ENCODE data around the gene FGD2.

DNA sequence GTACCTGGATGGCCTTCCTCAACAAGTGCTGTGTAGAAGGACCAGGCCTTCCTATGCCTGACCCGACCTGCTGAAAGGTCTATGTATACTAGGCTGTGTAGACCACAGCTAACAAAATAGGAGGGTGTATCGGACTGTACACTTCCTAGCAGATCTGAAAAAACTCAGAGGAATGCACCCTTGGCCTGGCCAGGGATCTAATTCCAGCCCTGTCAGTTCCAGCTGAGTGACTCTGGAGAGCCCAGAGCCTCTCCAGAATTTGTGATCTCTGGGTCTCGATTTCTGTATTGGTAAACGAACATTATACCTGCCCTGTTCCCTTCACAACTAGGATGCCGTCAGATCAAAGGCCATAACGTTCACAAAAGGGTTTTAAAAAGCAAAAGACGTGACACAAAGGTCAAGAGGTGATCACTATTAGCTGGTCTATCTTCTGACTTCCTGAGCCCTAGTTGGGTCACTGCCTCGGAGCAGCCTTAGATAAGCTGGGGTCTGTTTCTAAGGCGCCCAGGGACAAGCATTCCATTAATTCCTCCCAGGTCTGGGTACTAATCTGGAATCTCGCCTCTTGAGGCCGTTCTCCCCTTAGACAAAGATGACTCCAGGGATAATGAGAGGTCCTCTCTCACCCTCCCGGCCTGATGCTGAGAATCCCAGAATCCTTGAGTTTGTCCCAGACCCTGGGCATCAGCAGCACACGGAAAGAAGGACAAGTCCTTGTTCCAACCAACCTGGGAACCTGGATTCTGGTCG, 33.4 kb upstream of the FGD2 start:
- TF ChIP-seq ZNF501 (tag by site-specific recombination; IDR thresholded peaks at IDR 0.05) = no peak
- TF ChIP-seq ZNF423 (tag by site-specific recombination; IDR thresholded peaks at IDR 0.05) = no peak
- TF ChIP-seq ZNF184 (tag by site-specific recombination; IDR thresholded peaks at IDR 0.05) = no peak
- TF ChIP-seq, protein P1, sequence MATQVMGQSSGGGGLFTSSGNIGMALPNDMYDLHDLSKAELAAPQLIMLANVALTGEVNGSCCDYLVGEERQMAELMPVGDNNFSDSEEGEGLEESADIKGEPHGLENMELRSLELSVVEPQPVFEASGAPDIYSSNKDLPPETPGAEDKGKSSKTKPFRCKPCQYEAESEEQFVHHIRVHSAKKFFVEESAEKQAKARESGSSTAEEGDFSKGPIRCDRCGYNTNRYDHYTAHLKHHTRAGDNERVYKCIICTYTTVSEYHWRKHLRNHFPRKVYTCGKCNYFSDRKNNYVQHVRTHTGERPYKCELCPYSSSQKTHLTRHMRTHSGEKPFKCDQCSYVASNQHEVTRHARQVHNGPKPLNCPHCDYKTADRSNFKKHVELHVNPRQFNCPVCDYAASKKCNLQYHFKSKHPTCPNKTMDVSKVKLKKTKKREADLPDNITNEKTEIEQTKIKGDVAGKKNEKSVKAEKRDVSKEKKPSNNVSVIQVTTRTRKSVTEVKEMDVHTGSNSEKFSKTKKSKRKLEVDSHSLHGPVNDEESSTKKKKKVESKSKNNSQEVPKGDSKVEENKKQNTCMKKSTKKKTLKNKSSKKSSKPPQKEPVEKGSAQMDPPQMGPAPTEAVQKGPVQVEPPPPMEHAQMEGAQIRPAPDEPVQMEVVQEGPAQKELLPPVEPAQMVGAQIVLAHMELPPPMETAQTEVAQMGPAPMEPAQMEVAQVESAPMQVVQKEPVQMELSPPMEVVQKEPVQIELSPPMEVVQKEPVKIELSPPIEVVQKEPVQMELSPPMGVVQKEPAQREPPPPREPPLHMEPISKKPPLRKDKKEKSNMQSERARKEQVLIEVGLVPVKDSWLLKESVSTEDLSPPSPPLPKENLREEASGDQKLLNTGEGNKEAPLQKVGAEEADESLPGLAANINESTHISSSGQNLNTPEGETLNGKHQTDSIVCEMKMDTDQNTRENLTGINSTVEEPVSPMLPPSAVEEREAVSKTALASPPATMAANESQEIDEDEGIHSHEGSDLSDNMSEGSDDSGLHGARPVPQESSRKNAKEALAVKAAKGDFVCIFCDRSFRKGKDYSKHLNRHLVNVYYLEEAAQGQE (tag by site-specific recombination; IDR thresholded peaks at IDR 0.05) = no peak
- TF ChIP-seq YY1 (tag by site-specific recombination; IDR thresholded peaks at IDR 0.05) = no peak
- TF ChIP-seq KLF16 (tag by site-specific recombination; IDR thresholded peaks at IDR 0.05) = no peak
- no peak for TF ChIP-seq ZNF239 (tag by site-specific recombination; IDR thresholded peaks at IDR 0.05)
- TF ChIP-seq ZNF169 (tag by site-specific recombination; IDR thresholded peaks at IDR 0.05) = no peak
- TF ChIP-seq, protein P2, sequence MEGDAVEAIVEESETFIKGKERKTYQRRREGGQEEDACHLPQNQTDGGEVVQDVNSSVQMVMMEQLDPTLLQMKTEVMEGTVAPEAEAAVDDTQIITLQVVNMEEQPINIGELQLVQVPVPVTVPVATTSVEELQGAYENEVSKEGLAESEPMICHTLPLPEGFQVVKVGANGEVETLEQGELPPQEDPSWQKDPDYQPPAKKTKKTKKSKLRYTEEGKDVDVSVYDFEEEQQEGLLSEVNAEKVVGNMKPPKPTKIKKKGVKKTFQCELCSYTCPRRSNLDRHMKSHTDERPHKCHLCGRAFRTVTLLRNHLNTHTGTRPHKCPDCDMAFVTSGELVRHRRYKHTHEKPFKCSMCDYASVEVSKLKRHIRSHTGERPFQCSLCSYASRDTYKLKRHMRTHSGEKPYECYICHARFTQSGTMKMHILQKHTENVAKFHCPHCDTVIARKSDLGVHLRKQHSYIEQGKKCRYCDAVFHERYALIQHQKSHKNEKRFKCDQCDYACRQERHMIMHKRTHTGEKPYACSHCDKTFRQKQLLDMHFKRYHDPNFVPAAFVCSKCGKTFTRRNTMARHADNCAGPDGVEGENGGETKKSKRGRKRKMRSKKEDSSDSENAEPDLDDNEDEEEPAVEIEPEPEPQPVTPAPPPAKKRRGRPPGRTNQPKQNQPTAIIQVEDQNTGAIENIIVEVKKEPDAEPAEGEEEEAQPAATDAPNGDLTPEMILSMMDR (tag by site-specific recombination; IDR thresholded peaks at IDR 0.05) = no peak
- TF ChIP-seq, protein P3, sequence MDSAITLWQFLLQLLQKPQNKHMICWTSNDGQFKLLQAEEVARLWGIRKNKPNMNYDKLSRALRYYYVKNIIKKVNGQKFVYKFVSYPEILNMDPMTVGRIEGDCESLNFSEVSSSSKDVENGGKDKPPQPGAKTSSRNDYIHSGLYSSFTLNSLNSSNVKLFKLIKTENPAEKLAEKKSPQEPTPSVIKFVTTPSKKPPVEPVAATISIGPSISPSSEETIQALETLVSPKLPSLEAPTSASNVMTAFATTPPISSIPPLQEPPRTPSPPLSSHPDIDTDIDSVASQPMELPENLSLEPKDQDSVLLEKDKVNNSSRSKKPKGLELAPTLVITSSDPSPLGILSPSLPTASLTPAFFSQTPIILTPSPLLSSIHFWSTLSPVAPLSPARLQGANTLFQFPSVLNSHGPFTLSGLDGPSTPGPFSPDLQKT (IDR thresholded peaks at IDR 0.05; ENCODE audit: borderline replicate concordance, low read depth, low read length) = no peak
- TF ChIP-seq ZNF274 (IDR thresholded peaks at IDR 0.05; ENCODE audit: low read length) = no peak
- no peak for TF ChIP-seq ZNF274 (tag by site-specific recombination; IDR thresholded peaks at IDR 0.05; ENCODE audit: borderline replicate concordance)
- TF ChIP-seq ZNF175 (tag by site-specific recombination; IDR thresholded peaks at IDR 0.05) = no peak
- TF ChIP-seq ZNF2 (tag by site-specific recombination; IDR thresholded peaks at IDR 0.05) = no peak
- no peak for TF ChIP-seq ZFHX2 (tag by site-specific recombination; conservative IDR thresholded peaks at IDR 0.05)

Measured in HEK293 (cell line).